HG03103 (cell line): Measurements from ENCODE around the gene CSF2RB.
"Not testable (repeated sequence)": the region's sequence is repeated elsewhere in the genome, so short reads cannot be mapped to it uniquely, and the experiment has no call there.

Source experiments
- ATAC-seq: cut with Tn5 transposase; IDR thresholded peaks from one replicate; pipeline ENCODE4 v1.9.1; 2021; ENCODE audit warnings: low read depth; ENCODE audit not compliant: unreplicated experiment

Gene CSF2RB

DNA sequence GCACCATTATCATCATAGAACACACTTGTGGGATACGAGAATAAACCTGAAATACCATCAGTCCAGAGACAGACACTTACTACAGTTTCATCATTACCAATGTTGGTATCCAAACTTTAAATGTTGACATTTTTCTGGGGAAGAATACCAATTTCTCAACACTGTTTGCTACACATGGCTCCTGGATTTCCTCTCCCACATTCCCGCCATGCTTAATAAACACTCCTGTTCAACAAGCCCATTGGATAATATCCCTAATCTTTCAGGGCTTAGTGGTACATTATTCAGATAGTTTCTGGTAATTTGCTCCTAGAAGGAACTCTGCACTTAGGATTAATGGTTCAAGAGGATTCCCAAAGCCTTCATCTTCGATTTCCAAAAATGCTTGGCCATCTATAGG lies 48.2 kb downstream of the CSF2RB start:
- ATAC-seq: no peak

DNA sequence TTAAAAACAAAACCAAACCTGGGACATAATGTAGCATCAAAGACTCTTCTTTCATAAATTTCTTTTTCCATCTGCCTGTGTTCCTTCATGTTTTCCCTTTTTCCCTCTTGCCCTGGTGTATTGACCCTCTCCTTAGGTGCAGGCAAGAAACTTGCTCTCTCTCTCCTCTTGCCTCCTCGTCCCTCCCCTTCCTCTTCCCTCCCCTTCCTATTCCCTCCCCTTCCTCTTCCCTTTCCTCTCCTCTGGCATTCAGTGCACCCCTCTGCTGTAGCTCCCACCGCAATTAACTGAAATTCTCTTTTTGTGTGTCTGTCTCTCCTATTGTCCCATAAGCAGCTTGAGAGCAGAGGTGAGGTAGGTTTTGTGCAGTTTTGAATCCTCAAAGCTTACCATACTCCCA lies 49.9 kb downstream of the CSF2RB start:
- no peak for ATAC-seq

DNA sequence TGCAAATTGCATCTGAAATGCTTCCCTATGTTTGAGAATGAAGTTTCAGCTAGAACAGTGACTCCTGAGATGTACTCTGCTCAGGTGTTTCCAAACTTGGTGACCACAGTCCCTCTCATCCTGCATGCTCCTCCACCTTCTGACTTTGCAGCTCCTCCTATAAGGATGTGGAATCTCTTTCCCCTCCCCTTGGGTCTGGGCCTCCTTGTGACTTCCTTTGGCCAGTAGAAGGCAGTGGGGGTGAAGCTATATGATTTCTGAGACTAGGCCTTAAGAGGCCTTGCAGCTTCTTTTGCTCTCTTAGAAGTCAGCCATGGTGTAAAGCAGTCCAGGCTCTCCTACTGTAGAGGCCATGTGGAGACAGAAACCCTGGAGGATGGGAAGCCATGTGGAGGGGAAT lies 50.7 kb downstream of the CSF2RB start:
- ATAC-seq: no peak

DNA sequence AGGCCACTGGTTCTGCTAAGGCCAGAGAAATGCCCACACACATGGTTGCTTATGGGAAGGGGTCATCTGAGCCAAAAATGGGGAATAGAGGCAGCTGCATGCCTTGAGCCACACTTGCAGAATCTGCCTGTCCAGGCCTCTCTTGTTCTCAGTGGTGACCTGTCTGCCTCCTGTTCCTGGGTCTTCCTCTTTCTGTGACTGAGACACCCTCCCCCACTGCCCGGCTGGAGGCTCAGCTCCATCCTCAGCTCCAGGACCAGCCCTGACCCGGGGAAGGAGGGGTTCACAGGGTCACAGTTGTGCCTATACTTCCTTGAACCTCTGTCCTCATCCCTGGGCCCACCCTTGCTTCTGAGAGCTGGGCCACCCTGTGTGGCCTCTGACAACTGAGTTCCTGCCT lies 52.3 kb downstream of the CSF2RB start:
- ATAC-seq: no peak

DNA sequence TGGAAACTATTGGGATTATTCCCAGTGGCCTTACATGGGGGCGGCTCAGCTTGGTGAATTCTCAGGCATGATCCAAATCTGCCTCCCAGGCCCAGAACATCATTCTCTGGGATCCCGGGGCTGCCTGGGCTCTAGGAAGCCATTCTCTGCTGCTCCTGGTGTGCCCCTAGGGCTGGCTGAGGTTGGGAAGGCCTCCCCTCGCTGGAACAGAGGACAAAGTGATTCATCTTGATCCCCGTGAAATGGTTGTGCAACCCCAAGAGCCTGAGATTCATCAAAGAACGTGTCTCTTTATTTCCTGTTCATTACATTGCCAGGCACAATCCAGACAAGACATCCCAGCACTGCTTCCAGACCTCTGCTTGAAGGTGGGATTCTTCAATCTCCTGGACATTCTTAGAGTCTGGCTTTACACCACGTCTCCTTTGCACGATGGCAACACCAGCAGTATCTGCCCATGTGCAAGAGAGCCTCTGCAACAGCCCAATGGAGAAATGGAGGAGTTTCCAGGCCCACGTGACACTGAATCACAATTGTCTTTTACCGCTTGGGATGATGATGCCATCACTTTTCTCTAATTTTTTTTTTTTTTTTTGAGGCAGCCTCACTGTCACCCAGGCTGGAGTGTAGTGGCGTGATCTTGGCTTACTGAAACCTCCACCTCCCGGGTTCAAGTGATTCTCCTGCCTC lies 53.6 kb downstream of the CSF2RB start:
- no peak for ATAC-seq

DNA sequence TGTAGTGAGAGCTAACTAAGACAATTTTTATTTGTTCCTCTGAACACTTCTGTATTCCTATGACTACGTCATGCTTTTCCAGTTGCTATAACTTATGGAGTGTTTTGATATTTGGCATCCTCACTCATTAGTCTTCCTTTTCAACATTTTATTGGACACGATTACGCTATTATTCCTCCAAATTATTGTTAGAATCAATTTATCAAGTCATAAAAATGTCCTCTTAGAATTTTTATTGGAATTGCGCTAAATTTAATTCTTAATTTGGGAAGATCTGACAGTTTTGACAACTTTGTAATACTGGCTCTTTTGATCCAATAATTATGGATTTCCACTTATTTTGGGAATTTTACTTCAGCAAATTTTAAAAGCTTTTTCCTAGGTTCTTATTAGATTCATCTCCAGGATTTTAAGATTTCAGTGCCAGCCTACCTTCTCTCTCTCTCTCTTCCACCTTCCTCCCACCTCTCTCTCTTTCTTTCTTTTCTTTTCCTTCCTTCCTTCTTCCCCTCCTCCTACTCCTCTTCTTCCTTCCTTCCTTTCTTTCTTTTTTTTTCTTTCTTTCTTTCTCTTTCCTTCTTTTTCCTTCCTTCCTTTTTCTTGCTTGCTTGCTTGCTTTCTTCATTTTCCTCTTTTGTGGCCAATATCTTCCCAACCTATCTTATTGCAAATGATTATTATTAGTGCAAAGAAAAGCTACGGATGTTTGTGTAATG lies 55.0 kb downstream of the CSF2RB start:
- no peak for ATAC-seq

DNA sequence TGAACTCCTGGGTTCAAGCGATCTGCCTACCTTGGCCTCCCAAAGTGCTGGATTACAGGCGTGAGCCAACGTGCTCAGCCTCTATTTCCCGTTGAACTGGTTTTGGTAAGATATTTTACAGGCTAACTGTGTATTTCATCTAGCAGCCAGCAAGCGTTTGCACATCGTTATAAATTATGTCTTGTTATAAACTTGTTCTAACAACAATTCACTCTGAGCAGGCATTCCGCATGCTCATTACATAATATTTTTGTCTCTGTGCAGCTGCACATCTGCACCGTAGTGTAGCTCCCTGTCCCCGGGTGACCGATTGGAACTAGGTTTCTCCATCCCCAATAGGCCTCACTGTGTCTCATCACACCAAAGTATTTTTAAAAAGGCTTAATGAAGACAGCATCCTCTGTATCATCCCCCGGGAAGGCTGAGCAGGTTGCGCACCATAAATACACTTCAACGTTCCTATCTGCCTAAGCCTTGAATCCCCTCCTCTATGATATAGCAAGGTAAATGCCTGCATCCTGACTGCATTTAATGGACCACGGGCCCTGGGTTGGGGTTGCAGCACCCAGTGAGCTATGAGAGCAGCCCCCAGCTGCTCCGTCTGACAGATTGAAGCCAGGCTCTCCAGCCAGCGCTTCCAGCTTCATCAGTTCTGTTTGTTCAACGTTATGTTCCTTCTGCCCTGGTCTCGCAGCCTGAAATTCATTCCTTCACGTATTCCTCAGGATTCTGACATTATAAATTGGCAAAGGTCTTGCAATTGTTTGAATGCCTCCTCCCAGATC lies 58.1 kb downstream of the CSF2RB start:
- ATAC-seq: no peak

DNA sequence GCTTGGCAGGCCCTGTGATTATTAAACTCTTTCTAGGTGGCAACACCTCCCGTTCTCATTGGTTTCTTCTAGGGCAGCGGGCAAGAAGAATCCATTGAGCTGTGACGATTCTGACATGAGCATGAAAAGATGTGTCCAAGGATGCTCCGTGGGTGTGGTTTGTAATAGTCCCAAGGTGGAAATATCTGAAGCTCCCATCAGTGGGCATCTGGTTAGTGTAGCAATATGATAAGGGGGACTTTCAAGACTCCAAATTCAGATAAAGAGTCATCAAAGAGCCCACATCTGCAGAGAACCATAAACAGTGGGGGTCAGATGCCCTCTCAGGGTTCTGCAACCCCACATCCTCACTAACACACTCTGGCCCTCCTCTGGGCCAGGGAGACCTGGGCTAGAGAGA lies 63.2 kb downstream of the CSF2RB start:
- ATAC-seq: no peak

DNA sequence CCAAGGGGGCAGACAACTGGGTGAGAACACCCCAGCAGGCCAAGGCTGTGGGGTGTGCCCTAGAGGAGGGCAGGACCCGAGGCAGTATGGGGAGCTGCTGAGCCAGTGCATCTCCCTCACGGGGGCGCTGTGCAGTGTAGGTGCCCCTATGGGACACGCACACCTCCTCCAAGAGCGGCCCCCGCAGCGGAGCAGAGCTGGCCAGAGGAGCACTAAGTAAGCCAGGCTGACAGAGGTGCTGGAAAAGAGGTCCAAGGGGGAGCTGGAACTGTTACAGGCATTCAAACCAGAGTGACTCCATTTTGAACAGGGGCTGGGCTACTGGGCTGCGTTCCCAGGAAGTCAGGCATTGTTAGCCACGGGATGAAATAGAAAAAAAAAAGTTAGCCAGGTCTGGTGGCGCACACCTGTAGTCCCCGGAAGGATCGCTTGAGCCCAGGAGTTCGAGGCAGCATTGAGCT lies 64.0 kb downstream of the CSF2RB start:
- no peak for ATAC-seq

DNA sequence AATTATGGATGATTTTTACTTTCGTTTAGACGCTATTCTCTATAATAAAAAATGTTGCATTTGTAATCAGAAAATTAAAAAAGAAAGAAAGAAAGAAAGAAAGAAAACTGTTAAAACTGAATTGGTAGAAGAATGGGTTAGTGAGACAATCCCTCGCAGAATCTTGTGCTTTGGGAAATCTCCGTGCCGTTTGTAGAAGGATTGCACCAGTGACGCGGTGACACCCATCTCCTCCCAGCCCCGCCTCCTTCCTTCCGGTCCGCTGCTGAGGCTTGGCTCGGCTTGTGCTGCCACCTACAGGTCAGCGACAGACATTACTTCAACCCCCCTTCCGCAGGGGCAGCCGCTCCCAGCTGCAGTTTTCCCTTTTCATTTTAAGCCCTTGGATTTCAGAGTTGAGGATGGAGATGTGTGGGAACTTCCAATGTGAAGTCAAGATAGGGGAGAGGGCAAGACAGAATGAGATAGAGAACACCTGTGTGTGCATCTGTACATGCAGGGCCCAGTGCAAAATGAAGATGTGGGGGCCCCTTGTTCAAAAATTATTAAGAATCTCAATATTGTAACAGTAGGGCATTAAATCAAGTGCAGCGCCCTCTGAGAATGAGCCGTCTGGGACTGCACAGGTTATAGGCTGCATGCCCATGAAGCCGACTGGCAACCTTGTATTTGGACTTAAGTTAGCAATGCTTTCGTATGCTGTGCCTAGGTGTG lies 64.7 kb downstream of the CSF2RB start:
- ATAC-seq: peak; percentile 79

DNA sequence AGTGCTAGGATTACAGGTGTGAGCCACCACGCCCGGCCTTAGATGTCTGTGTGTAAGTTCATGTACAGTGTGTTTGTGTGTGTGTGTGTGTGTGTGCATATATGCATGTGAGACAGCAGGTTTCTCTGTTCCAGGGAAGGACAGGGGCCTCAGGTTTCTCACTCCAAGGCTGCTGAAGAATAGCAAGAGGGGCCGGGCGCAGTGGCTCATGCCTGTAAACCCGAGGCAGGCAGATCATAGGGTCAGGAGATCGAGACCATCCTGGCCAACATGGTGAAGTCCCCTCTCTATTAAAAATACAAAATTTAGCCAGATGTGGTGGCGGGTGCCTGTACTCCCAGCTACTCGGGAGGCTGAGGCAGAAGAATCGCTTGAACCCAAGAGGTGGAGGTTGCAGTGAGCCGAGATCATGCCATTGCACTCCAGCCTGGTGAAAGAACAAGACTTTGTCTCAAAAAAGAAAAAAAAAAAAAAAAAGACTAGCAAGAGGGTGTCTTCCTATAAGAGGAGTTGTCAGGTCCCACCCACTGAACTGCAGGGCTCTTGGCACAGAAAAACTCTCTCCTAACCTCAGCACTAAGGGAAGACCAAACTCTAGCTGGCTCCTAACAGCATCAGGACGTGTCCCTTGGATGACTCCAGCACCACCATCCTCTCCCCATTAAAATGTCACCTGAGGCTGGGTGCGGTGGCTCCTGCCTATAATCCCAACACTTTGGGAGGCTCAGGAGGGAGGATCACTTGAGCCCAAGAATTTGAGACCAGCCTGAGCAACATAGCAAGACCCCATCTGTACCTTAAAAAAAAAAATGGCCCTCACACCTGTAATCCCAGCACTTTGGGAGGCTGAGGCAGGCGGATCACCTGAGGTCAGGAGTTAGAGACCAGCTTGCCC lies 65.8 kb downstream of the CSF2RB start:
- no peak for ATAC-seq

DNA sequence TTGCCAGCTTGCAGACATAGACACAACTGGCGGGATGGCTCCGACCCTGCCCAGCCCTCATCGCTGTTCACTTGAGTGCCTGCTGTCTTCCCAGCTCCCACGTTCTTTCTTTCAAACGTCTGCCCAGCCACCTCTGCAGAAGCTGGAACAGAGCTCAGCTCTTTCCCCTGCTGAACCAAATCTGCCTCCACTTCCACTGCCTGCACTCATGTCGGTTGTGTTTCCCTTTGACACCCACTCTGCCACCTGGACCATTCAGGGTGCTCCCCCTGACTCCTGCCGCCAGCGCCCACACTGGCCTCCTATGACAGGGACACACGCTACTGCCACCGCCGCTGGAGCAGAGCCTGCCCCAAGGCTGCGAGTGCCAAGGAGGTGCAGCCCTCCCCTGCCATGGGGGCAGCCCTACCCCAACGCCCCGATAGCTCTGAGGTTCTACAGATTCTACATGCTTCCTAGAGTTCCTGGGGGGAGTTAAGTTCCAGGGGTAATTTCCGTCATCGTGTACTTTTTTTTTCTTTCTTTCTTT lies 67.9 kb downstream of the CSF2RB start:
- ATAC-seq: no peak

DNA sequence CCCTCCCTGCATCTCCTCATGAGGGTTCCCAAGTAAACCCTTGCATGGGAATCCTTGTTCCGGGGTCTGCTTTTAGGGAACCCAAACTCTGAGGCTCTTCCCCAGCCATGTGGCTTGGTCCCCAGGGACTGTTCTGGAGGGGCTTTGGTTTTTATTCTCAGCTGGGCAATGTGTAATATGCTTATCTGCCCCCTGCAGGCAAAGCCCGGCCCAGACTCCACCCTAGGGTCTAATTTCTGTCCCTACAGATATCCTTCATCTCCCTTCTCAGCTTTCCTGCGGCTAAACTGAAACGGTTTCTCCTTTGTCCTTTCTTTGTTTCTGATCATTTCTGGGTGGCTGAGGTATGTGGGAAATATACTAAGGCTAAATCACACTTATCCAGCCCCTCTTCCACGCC lies 68.7 kb downstream of the CSF2RB start:
- ATAC-seq: no peak

DNA sequence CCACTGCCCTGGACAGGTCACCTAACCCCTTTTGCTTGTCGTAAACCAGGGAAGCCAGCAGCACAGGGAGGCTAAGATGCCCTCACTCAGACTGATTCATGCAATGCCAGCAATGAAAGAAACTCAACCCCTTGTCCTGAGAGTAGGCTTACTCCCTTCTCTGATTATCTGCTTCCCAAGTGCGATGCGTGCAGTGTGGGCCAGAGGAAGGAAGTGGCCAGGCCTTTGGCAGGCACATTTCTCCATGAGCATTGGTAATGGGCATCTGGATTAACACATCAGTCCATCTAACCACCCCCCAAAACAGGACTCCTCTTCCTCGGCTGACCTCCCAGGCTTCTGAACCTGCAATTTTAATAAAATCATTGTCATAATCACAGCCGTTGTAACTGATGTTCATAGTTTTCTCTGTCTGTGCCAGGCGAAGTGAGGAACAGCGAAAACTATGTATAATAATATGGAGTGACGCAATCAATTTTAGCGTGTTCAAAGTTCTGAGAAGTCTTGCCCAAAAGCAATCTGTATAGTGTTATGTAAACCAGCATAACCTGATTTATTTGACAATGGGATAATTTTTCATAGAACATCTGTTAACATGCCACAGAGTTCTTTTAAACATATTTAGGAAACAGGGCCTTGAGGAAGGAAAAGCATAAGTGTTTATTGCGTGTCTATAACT lies 71.9 kb downstream of the CSF2RB start:
- ATAC-seq: no peak

DNA sequence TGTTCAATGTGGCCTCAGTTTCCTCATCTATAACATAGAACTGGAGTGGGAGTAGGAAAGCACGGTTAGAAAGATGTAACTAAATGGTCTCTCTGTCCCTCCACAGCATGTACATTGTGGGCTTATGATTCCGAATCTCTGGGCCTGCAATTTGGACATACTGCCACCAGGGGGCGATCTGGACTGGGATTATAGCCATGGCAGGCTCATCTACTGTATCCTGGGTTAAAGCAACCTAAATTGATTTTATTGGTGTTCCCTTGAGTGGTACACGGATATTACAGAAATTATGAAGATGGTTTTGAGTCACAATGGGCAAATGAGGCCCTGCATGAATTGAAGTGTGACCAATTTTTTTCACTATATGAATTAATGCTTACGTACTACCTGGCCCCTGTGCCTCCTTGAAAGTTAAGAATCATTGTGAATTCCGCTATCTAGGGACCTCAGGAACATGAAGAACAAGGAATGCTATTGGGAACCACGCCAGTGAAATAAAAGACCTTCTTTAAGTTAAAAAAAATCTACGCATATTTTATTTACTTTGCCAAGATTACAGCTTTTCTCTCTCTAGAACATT lies 72.9 kb downstream of the CSF2RB start:
- no peak for ATAC-seq

DNA sequence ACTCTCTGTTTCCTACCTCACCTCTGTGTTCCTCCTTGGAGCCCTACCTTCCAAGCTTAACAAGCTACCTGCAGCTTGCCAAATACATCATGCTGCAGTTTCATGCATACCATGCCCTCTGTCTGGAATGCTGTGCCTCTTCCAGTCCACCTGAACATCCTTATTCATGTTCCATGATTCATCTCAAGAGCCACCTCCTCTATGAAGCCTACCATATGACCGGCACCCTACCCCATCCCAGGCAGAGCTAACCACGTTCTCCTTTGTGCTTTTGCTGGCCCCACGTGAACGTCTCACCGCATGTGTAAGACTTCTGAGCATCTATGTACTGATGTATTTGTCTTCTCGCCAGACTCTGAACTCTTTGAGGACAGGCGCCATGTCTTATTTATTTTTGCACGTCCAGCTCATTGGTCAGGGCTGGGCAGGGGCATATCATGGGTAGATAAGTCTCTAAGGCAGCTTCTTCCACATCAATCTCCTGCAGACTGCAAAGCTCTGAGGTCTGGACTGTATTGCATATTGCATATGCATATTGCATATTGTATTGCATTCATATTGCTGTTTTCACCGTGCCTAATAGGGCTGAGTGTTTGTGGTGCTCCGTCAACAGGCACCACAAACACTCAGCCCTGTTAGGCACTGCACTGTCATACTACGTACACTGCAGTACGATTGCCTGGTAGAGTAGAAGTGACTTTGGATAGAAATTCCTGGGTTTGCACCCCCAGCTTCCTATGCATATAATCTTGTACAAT lies 74.8 kb downstream of the CSF2RB start:
- ATAC-seq: no peak

DNA sequence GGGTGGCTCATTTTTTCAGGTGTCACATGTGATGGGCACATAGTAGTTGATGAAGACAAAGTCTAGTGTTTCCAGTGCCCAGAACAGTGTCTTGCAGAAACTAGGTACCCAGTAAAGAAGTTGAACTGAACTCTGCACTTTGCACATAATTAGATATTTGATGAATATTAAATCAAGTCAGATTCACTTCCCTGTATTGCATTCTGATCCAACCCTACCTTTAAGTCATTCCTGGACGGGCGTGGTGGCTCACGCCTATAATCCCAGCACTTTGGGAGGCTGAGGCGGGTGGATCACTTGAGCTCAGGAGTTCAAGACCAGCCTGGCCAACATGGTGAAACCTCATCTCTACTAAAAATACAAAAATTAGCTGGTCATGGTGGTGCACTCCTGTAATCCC lies 75.6 kb downstream of the CSF2RB start:
- not testable (repeated sequence) for ATAC-seq
